NCI-H187 treated with DMSO at 0.1 percent for 48 hours (cell line): ENCODE measurements around the gene TNFRSF13B.
"Not testable (repeated sequence)": the region's sequence is repeated elsewhere in the genome, so short reads cannot be mapped to it uniquely, and the experiment has no call there.

Experiments
- DNase-seq: peaks from one replicate; lab custom pipeline; 2025; lab: John Stamatoyannopoulos, UW

The TNFRSF13B gene

DNA sequence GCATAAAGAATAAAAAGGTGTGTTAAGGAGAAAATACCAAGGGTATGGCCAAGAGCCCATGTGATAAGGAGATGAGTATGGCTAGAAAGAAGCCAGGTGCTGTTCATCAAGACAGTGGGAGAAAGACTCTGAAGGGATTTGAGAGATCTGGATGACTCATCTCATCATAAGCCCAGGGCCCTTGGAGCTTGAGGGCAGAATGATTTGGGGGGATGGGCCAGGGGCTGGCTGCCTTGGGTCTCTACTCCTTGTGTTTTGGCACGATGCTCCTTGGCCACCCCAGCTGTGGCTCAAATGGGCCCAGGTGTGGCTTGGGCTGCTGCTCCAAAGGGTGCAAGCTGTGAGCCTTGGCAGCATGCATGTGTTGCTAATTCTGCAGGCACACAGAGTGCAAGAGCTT lies 14.5 kb upstream of the TNFRSF13B start:
- no peak for DNase-seq

DNA sequence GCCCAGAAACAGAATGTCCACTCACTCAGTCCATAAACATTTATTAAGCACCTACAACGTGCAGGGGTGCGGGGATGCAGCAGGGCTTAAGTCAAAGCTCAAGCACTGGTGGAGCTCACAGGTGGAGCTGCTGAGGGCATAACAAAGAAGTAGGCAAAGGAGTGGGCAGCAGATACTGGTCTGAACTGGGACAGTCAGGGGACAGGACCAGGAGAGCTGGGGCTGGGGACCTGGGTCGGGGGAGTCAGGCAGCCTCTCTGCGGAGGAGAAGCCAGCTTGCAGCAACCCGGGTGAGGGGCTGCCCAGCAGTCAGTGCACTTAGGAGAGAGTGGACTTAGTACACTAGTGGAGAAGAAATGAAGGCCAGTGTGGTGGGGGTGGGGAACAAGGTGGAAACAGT lies 10.0 kb upstream of the TNFRSF13B start:
- no peak for DNase-seq

GRCh38 chr17:16980813-16981731 lies 9.2 kb upstream of the TNFRSF13B start:
- DNase-seq = no peak

- no peak for DNase-seq
Measured at GRCh38 chr17:16980061-16980460, 8.1 kb upstream of the TNFRSF13B start.

DNA sequence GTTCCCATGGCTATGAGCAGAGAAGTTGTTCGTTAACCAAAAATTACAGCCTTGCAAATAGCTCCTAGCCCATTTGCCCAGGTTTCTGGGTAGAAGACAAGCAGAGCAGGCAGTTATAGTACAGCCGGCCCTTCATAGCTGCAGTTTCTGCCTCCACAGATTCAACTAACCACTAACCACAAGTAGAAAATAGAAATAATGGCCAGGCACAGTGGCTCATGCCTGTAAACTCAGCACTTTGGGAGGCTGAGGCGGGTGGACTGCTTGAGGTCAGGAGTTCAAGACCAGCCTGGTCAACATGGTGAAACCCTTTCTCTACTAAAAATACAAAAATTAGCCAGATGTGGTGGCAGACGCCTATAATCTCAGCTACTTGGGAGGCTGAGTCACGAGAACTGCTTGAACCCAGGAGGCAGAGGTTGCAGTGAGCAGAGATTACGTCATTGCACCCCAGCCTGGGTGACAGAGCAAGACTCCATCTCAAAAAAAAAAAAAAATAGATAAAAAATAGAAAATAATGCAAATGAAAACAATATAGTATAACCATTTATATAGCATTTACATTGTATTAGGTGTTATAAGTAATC lies 7.4 kb upstream of the TNFRSF13B start:
- not testable (repeated sequence) for DNase-seq

- no peak for DNase-seq
Measured at GRCh38 chr17:16977932-16978331, 6.0 kb upstream of the TNFRSF13B start.

DNA sequence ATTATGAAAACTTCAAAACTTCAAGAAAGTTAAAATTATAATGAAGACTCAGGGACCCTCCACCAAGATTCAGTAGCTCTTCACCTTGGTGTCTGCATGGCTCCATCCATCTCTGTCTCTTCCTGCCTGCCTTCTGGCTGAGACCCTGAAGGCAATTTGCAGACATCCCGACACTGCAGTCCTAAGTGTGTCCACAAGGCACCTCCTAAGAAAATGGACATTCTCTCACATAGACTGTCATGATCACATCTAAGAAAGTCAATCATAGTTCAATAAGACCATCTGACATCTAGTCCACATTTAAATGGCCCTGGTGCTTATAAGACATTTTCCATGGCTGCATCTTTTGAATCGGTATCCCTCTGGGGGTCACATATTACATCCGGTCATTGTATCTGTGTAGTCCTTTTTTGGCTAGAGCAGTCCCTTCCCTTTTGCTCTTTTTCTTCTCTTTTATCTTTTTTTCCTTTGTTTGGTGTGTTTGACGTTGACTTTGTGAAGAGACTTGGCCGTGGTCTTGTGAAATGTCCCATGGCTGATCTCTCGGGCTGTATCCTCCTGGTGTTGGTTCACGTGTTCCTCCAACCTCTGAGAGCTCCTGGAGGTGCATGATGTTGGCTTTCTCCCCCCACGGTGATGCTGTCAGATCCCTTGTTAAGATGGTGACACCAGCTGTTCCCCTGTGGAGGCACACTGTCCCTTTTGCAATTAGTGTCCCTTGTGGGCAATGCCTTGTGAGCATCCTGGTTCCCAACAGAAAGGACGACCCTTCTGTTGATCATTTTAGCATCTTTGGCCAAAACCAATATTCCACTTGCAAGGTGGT lies 5.0 kb upstream of the TNFRSF13B start:
- DNase-seq = no peak

DNA sequence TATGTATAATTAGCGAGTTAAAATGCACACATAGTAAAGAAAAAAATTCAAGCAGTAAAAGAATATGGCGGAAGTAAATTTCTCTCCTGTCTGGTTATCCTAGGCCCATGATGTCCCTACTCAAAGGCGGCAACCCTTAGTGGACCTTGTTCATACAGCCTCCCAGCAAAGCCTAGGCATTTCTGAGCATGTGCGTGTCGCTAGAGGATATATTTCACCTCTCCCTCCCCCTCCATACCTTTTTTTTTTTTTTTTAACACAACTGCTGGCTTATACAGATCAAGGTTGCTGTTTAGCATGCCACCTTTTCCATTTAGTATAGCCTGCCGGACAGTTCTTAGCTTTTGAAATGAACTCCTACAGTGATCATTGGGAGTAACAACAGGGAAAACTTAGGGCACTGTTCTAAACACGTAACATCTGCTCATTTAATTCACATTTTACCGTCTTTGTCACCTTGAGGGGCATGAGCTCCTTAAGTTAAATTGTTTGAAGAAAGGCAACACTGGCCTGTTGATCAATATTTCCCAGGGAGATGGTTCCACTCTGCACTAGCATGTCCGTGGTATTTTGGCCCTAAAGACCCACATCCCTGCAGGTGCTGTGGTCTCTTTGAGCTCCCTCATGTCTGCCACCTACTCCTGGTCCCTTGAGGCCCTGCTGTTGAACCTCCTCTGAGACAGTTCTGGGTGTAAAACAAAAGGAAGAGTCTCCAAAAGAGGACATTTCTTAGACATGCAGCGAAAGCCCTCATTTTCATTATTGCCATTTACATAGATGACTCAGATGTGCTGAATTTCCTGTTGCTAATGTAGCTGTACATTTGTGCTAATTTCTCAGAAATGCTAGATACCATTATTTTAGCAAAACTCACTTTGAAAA lies 4.1 kb upstream of the TNFRSF13B start:
- no peak for DNase-seq

DNA sequence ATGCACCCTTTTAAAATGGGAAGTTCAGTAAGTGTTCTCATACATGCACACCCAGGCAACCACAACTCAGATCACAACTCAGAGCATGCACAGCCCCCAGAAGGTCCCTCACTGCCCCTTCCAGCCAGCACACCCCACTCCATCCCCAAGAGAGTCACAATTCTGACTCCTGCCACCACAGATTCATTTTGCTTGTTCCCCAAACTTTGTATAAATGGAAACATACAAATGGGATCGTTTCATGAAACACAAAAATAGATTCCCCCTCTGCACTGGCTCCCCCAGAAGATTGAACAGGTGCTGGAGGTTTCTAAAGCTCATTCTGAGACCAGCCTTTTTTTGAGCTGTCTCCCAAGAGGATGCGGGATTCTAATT lies 3.3 kb upstream of the TNFRSF13B start:
- no peak for DNase-seq

DNA sequence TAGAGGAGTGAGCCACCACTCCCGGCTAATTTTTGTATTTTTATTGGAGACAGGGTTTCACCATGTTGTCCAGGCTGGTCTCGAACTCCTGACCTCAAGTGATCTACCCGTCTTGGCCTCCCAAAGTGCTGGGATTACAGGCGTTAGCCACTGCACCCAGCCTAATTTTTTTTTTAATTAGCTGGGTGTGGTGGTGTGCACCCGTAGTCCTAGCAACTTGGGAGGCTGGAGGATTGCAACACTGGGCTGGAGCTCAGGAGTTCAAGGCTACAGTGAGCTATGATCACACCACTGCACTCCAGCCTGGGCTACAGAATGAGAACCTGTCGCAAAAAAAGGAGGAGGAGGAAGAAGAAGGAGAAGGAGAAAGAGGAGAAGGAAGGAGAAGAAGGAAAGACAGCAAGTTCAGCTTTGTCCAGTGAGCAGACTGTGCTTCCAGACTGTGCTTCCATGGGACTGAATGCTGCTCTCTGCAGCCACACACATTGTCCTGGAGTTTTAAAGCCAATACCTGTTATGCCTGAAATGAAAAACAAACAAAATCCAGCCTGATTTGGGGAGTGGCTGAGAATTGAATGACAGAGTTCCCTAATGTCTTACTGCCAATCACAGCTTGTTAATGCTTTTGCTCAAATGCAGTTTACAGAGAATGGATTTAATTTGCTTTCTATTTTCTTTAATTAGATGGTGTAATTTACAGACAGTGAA lies 2.8 kb upstream of the TNFRSF13B start:
- no peak for DNase-seq

DNA sequence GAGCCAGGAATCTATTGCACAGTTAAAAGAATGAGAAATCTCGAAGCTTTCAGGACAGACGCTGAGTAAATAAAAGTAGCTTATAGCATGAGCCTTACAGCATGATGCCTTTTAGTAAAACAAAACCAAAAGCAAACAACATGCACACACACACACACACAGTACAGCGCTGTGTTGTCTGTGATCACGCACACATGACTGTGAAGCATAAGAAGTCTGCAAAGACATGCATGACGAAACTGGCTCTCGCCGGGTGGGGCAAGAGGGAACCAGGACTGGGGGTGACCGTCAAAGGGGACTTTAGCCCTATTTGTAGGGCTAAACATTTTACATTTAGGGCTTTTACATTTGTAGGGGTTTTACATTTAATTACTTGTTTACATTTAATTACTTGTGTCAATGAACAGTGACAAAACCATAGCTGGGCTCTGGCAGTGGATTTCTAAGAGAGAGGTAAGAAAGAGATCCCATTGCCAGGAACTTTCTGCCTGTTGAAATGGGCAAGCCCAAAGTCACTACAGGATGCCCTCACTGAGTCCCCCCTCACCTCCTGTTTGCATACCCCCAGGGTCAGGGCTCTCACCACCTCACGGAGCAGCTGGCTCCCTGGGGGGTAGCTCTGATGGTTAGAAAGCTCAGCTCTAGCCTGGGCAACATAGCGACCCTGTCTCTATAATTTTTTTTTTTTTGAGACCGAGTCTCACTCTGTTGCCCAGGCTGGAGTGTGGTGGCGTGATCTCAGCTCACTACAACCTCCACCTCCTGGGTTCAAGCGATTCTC lies 2.0 kb upstream of the TNFRSF13B start:
- no peak for DNase-seq

DNA sequence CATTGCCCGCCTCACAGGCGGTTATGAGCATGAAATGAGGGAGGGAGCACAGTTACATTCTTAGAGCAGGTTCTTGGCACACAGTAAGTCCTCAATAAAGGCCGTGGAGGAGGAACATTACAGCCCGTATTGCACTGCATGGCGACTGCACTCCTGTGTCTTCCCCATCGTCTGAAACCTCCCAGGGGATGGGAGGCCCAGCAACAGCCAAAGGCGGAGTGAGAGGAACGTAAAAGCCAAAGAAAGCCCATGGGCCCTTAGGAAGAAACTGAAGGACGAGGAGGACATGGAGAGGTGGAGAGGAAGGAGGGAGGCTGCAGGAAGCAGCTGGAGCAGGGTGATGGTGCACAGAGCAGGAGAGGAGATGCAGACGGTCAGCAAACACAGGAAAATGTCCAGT lies 1.1 kb upstream of the TNFRSF13B start:
- DNase-seq = not testable (repeated sequence)

DNA sequence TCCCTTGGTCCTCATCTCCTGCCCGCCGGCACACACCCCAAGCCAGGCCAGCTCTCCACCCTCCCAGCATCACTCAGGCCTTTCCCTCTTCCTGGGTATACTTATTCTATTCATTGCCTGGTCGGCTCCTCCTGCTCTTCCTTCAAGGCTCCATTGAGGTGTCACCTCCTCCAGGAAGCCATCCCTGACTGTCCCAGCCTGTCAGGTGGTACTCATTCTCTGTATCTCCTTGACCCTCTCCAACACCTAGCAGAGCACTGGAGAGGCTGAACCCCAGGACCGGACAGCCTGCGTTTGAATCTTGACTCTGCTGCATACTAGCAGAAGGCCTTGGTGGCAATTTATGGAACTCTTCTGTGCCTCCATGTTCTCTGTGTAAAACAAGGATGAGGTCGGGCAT lies 428 bp upstream of the TNFRSF13B start:
- DNase-seq = no peak

GRCh38 chr17:16969931-16970906 lies 1.7 kb downstream of the TNFRSF13B start:
- no peak for DNase-seq

- DNase-seq = no peak
Measured at GRCh38 chr17:16968786-16969185, 3.1 kb downstream of the TNFRSF13B start.

DNA sequence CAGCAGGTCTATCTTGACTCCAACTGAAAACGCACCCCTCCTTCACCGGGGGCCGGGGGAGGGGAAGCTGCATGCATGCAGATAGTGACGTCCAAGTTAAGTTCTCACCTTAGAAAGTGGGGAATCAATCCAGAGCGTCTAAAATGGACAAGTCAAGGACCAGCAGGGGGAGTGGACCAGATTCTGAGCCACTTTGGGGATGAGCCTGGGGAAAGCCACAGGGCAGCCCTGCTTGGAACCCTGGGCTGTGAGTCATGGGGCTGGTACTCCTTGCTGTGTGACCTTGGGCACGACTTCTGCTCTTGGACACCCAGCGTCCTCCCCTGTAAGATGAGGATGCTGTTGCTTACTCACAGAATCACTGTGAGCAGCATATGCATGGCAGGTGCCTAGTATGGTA lies 9.1 kb downstream of the TNFRSF13B start:
- DNase-seq = no peak

DNA sequence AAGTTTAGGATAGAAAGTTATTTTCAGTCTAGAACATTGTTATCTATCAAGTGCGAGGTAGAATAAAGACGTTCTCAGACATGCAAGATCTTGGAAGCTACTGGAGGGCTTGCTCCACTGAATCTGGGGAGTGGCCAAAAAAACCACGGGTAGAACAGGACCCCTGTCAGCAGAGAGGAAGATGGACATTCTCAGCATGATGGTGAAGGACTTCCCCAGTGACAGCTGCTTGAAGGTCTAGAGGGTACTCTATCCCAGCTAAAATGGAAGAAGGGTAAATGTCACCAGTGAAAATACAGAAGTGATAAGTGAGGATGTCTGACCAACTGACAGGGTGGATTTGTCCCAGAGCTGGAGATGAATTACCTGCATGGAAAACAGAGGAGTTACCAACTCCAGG lies 10.1 kb downstream of the TNFRSF13B start:
- no peak for DNase-seq

DNA sequence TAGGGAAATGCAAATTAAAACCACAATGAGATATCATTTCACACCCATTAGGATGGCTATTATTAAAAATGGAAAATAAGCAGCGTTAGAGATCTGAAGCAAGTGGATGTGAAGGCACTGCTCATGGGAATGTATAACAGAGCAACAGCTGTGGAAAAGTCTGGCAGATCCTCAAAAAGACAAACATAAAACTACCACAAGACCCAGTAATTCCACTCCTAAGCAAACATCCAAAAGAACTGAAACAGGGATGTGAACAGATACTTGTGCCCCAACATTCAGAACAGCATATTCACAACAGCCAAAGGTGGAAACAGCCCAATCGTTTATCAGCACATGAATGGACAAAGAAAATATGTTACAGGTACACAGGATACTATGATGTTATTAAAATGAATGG lies 10.9 kb downstream of the TNFRSF13B start:
- not testable (repeated sequence) for DNase-seq

GRCh38 chr17:16955011-16955410 lies 16.9 kb downstream of the TNFRSF13B start:
- DNase-seq = not testable (repeated sequence)
